ENCODE measurements around the gene IPO13.

IPO13 gene

GRCh38 chr1:43949678-43950077, 2.9 kb downstream of the IPO13 start:
- H3K4me1 ChIP-seq (ENCODE audit: control insufficient read depth in 1 of 2, insufficient read depth in 1 of 2, low read depth in 1 of 2, low read length in 1 of 2) = peaks cover 17 to 25% of the 10 kb centered on the region in 2 experiments
- H3K9me3 ChIP-seq = no peaks in the 10 kb centered on the region
- H3K36me3 ChIP-seq = peaks cover 8% of the 10 kb centered on the region
- no peak overlapping the region for H3K4me3 ChIP-seq (ENCODE audit: low read depth in 1 of 2, low read length in 1 of 2)
- H3K27me3 ChIP-seq = no peaks in the 10 kb centered on the region
- no peak overlapping the region for H3K27ac ChIP-seq
- TF ChIP-seq CTCF (IDR thresholded peaks at IDR 0.05) = no peak

GRCh38 chr1:43951021-43951985, 4.6 kb downstream of the IPO13 start:
- Histone ChIP-seq H3K4me3 (ENCODE audit: low read depth in 1 of 2, low read length in 1 of 2) (no peak overlapping the region), H3K36me3 (peaks cover 9% of the 10 kb centered on the region), H3K27me3 (no peaks in the 10 kb centered on the region), H3K9me3 (no peaks in the 10 kb centered on the region), H3K27ac (no peak overlapping the region), H3K4me1 (ENCODE audit: control insufficient read depth in 1 of 2, insufficient read depth in 1 of 2, low read depth in 1 of 2, low read length in 1 of 2) (peaks cover 13 to 19% of the 10 kb centered on the region in 2 experiments)
- TF ChIP-seq CTCF (IDR thresholded peaks at IDR 0.05) = no peak

- H3K9me3 ChIP-seq = no peaks in the 10 kb centered on the region
- no peaks in the 10 kb centered on the region for H3K27me3 ChIP-seq
- H3K36me3 ChIP-seq = peaks cover 23% of the 10 kb centered on the region
- no peak overlapping the region for H3K4me3 ChIP-seq (ENCODE audit: low read depth in 1 of 2, low read length in 1 of 2)
- peaks cover 9 to 11% of the 10 kb centered on the region in 2 experiments for H3K4me1 ChIP-seq (ENCODE audit: control insufficient read depth in 1 of 2, insufficient read depth in 1 of 2, low read depth in 1 of 2, low read length in 1 of 2)
- no peak for TF ChIP-seq CTCF (IDR thresholded peaks at IDR 0.05)
- no peak overlapping the region for H3K27ac ChIP-seq
Measured at GRCh38 chr1:43952731-43953346, 6.1 kb downstream of the IPO13 start.

GRCh38 chr1:43953361-43953760, 6.6 kb downstream of the IPO13 start:
- TF ChIP-seq CTCF (IDR thresholded peaks at IDR 0.05) = no peak
- Histone ChIP-seq H3K36me3 (peaks cover 24% of the 10 kb centered on the region), H3K27me3 (no peaks in the 10 kb centered on the region)

GRCh38 chr1:43954036-43954435, 7.3 kb downstream of the IPO13 start:
- H3K9me3 ChIP-seq = no peaks in the 10 kb centered on the region
- no peak for TF ChIP-seq CTCF (IDR thresholded peaks at IDR 0.05)
- H3K4me1 ChIP-seq (ENCODE audit: control insufficient read depth in 1 of 2, insufficient read depth in 1 of 2, low read depth in 1 of 2, low read length in 1 of 2) = peaks cover 5 to 13% of the 10 kb centered on the region in 2 experiments
- no peak overlapping the region for H3K27ac ChIP-seq
- H3K27me3 ChIP-seq = no peaks in the 10 kb centered on the region
- H3K36me3 ChIP-seq = peaks cover 31% of the 10 kb centered on the region
- no peak overlapping the region for H3K4me3 ChIP-seq (ENCODE audit: low read depth in 1 of 2, low read length in 1 of 2)

More at GRCh38 chr1:43953361-43953760, 6.6 kb downstream of the IPO13 start:
- Histone ChIP-seq H3K27ac (no peak overlapping the region), H3K4me1 (ENCODE audit: control insufficient read depth in 1 of 2, insufficient read depth in 1 of 2, low read depth in 1 of 2, low read length in 1 of 2) (peaks cover 6 to 13% of the 10 kb centered on the region in 2 experiments), H3K4me3 (ENCODE audit: low read depth in 1 of 2, low read length in 1 of 2) (no peak overlapping the region), H3K9me3 (no peaks in the 10 kb centered on the region)

All from neutrophil (primary cell).